VCaP (cell line): Measurements from ENCODE around the gene AOC3.
A peak's percentile ranks its signal among the peaks of the same experiment; 100 is the strongest.
"Not testable (repeated sequence)": the region's sequence is repeated elsewhere in the genome, so short reads cannot be mapped to it uniquely, and the experiment has no call there.

Experiments used
- H3K27ac ChIP-seq: fragments of 450-650 bp; 2 replicates; pipeline ENCODE4 v1.5.1; 2017
- TF ChIP-seq, protein P1 (sequence below): fragments of 450-650 bp; conservative IDR thresholded peaks from 2 replicates; pipeline ENCODE4 v1.5.1; 2017; ENCODE audit warnings: mild to moderate bottlenecking, moderate library complexity

Gene AOC3

DNA sequence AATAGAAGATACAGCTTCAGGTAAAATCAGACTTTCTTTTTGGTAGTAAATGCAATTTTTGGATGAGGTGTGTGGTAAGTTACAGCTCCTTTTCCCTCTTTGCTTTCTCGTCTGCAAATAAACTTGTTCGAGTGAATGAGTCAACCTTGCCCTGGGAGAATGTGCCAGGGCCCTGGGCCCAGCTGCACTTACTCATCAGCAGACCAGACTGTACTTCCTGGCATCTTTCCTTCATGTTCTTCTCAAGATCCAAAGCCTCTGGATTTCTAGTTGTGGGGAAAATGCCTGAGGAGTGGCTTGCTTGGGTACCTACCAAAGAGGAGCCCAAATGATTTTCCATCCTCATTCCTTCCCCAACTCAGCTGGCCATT is 44.2 kb downstream of the AOC3 start:
- TF ChIP-seq, protein P1, sequence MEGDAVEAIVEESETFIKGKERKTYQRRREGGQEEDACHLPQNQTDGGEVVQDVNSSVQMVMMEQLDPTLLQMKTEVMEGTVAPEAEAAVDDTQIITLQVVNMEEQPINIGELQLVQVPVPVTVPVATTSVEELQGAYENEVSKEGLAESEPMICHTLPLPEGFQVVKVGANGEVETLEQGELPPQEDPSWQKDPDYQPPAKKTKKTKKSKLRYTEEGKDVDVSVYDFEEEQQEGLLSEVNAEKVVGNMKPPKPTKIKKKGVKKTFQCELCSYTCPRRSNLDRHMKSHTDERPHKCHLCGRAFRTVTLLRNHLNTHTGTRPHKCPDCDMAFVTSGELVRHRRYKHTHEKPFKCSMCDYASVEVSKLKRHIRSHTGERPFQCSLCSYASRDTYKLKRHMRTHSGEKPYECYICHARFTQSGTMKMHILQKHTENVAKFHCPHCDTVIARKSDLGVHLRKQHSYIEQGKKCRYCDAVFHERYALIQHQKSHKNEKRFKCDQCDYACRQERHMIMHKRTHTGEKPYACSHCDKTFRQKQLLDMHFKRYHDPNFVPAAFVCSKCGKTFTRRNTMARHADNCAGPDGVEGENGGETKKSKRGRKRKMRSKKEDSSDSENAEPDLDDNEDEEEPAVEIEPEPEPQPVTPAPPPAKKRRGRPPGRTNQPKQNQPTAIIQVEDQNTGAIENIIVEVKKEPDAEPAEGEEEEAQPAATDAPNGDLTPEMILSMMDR: no peak
- H3K27ac ChIP-seq: peak overlapping the region; percentile 36; the same call in 1 of the 2 replicates

DNA sequence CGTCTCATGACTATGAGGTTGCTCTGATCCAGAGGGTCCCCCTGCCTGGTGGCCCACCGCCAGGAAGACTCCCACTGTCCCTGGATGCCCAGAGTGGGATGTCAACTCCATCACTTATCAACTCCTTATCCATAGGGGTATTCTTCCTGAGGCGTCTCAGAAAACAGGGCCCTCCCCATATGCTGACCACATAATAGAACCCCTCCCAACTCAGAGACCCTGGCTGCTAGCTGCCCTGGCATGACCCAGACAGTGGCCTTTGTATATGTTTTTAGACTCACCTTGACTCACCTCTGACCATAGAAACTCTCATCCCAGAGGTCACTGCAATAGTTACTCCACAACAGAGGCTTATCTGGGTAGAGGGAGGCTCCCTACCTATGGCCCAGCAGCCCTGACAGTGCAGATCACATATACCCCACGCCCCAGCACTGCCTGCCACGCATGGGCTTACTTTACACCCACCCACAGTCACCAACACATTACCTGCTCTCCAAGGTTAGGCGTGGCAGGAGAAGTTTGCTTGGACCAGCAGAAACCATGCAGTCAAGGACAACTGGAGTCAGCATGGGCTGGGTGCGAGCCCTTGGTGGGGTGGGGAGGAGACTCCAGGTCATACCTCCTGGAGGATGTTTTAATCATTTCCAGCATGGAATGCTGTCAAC is 47.3 kb downstream of the AOC3 start:
- no peak overlapping the region for H3K27ac ChIP-seq
- TF ChIP-seq, protein P1: no peak

DNA sequence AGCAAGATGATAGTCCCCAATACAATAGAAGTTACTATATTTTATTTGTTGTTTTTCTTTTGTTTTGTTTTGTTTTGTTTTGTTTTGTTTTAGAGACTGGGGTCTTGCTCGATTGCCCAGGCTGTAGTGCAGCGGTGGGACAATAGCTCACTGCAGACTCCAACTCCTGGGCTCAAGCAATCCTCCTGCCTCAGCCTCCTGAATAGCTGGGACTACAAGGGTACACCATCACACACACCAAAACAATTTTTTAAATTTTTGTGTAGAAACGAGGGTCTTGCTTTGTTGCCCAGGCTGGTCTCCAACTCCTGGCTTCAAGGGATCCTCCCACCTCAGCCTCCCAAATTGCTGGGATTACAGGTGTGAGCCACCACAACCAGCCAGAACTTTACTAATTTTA is 49.0 kb downstream of the AOC3 start:
- H3K27ac ChIP-seq: not testable (repeated sequence)

DNA sequence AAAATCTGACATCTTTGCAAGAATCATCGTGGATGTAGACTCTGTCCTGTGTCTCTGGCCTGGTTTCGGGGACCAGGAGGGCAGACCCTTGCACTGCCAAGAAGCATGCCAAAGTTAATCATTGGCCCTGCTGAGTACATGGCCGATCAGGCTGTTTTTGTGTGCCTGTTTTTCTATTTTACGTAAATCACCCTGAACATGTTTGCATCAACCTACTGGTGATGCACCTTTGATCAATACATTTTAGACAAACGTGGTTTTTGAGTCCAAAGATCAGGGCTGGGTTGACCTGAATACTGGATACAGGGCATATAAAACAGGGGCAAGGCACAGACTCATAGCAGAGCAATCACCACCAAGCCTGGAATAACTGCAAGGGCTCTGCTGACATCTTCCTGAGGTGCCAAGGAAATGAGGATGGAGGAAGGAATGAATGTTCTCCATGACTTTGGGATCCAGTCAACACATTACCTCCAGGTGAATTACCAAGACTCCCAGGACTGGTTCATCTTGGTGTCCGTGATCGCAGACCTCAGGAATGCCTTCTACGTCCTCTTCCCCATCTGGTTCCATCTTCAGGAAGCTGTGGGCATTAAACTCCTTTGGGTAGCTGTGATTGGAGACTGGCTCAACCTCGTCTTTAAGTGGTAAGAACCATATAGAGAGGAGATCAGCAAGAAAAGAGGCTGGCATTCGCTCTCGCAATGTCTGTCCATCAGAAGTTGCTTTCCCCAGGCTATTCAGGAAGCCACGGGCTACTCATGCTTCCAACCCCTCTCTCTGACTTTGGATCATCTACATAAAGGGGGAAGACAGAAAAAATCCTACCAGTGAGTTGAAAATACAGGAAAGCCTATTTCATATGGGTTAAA is 49.7 kb downstream of the AOC3 start, which contains the start of gene G6PC1:
G6PC1 (plus strand) TSS at position 340 of the 872 bp plus-strand sequence; CDS start at position 418, 78 bp downstream.
- no peak within 1 kb of the TSS for H3K27ac ChIP-seq
- TF ChIP-seq, protein P1: no peak

DNA sequence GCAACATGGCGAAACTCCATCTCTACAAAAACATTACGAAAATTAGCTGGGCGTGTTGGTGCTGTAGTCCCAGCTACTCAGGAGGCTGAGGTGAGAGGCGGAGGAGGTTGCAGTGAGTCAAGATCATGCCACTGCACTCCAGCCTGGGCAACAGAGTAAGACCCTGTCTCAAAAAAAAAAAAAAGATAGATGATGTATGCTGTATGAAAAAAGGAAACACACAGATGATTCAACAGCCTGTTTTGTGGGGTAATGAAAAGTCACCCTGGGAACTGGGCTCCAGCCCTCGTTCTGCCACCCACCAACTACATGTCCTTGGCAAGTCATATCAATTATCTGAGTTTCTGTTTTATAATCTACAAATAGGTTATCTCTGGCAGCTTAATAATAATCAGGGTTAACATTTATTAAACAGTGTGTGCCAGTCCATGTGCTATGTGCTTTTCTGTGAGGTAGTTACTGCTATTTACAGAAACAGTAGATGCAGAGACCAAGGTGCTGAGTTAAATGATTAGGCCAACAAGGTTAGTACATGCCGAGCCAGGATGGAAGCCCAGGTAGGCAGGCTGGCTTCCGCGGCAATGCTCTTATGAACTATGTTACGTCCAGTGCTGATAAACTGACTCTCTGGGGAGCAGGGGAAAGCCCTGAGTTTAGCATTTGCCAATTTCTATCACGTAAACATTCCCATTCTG is 50.7 kb downstream of the AOC3 start:
- TF ChIP-seq, protein P1: no peak
- H3K27ac ChIP-seq: no peak overlapping the region

DNA sequence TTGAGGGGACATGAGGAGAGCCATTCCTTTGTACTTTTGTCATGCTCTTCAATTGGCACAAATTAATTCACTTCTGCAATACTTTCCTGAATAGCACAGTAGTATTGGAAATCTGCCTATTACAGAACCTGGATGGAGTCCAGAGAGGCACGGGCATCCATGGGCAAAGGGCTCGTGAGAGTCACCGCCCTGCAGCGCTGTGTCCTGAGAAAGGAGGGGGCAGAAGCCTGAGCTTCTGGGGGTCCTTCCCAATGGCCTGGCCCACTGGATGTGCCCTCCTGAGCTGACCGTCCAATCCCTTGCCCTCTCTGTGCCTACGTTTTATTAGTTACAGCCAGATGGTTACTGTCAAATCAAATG is 53.1 kb downstream of the AOC3 start:
- H3K27ac ChIP-seq: no peak overlapping the region
- TF ChIP-seq, protein P1: no peak

DNA sequence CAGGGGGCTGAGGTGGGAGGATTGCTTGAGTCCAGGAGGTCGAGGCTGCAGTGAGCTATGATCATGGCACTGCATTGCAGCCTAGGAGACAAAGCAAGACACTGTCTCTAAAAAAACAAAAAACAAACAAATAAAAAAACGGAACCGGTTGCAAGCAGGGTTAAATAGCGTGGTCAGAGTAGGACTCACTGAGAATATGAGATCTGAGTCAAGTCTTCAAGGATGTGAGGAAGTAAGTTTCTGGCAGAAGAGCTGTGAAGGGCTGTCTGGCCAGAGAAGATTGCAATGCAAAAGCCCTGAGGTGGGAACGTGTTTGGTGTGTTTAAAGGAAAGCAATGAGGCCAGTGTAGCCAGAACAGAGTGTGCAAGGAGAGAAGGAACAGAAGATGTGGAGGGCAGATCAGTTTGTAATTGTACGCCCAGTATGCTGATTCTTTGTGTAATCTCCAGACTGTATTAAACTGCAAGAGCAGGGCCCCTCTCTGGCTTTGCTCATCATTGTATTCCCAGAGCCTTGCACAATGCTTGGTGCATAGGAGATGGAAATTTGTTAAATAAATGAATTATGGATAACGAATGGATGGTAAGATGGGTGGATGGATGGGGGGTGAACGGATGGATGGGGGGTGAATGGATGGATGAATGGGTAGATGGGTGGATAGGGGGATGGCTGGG is 55.9 kb downstream of the AOC3 start:
- TF ChIP-seq, protein P1: no peak
- H3K27ac ChIP-seq: no peak overlapping the region
